Erythroblast (primary cell): Measurements from ENCODE around the gene ICAM5.

ENCODE experiments used
- GATA1 ChIP-seq: IDR thresholded peaks from 2 replicates; pipeline ENCODE4 v1.6.1; 2011; ENCODE audit warnings: low read depth, mild to moderate bottlenecking, control low read depth, low read length, moderate library complexity
- POLR2A ChIP-seq: IDR thresholded peaks from 2 replicates; pipeline ENCODE4 v1.6.1; 2011; ENCODE audit warnings: mild to moderate bottlenecking, low read length

- TF ChIP-seq POLR2A (no peak), GATA1 (no peak)
Observed at GRCh38 chr19:10333758-10334587, 44.2 kb downstream of the ICAM5 start.
